Activated CD8-positive, alpha-beta T cell treated with anti-CD3 and anti-CD28 coated beads, Interleukin-2, amount 10 ng/mL, durations not matched to agents 7 days and 5 days (primary cell): ENCODE measurements around the gene KRT7. TPM values are rescaled to one million over a fixed set of nuclear protein-coding genes. Genes with fewer than 3 reads are reported as not detected.

Source experiments
- ATAC-seq: fragments of 150-1000 bp; cut with Tn5 transposase; one replicate; pipeline ENCODE4 v1.10.0; 2021; ENCODE audit warnings: moderate library complexity
- CTCF ChIA-PET: fragments of 350-600 bp; sonication (Branson Sonifier 250); formaldehyde crosslinking; loops from one replicate; lab custom pipeline; 2021; ENCODE audit warnings: antibody characterized with exemption; lab: Charles Lee
- POLR2A ChIA-PET: fragments of 350-600 bp; sonication (Branson Sonifier 250); formaldehyde crosslinking; loops from one replicate; lab custom pipeline; 2021; ENCODE audit warnings: antibody characterized with exemption; lab: Charles Lee
- DNase-seq: peaks from one replicate; pipeline ENCODE4 v3.0.0-alpha.2; 2020
- H3K27ac Mint-ChIP-seq: one replicate; pipeline ENCODE4 v1.8.0; 2021; ENCODE audit warnings: mild to moderate bottlenecking, mixed read lengths
- H3K27me3 Mint-ChIP-seq: one replicate; pipeline ENCODE4 v1.8.0; 2021; ENCODE audit warnings: low read depth, mixed read lengths
- H3K36me3 Mint-ChIP-seq: one replicate; pipeline ENCODE4 v1.8.0; 2021; ENCODE audit warnings: low read depth, mixed read lengths
- H3K4me1 Mint-ChIP-seq: one replicate; pipeline ENCODE4 v1.8.0; 2021; ENCODE audit warnings: low read depth, mixed read lengths
- H3K4me3 Mint-ChIP-seq: one replicate; pipeline ENCODE4 v1.8.0; 2021; ENCODE audit warnings: mild to moderate bottlenecking, mixed read lengths
- H3K9me3 Mint-ChIP-seq: one replicate; pipeline ENCODE4 v1.8.0; 2022; ENCODE audit warnings: mixed read lengths; ENCODE audit not compliant: insufficient read depth
- total RNA-seq, 2 experiments: library from RNA; stranded (reverse); gene quantifications; one replicate each; pipeline ENCODE4 v1.2.3, GENCODE V29; 2021

The KRT7 gene
- total RNA-seq, 2 experiments from 2014 or later: 14.4 to 14.7 TPM

DNA sequence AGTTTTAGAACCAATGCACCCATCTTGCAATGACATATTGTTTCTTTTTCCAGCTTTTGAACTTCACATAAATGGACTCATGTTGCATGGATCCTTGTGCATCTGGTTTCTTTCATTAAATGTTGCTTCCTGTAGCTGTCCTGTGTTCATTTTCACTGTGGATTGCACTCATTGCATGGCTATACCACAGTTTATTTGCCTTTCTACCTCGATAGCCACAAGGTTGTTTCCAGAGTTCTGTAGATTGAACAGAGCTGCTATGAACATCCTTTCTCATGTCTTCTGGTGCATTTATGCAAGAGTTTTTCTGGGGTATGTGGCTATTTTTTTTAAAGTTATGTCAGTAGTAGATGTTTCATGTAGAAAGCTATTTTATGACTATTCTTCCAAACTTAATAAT, 61.8 kb downstream of the KRT7 start:
- no peak for ATAC-seq
- Mint-ChIP-seq H3K27me3 (peaks cover 58% of the 10 kb centered on the region), H3K27ac (no peak overlapping the region), H3K4me3 (no peak overlapping the region), H3K9me3 (no peaks in the 10 kb centered on the region), H3K36me3 (no peaks in the 10 kb centered on the region), H3K4me1 (peaks cover 20% of the 10 kb centered on the region)
- CTCF ChIA-PET: interaction anchor here (1.0 to 4.5 kb wide), 12 partner anchors 9 to 270 kb away, joined by 3 to 35 read pairs (median 4); no protein-coding TSS in a partner anchor
- POLR2A ChIA-PET: no interaction called here
- no peak for DNase-seq

DNA sequence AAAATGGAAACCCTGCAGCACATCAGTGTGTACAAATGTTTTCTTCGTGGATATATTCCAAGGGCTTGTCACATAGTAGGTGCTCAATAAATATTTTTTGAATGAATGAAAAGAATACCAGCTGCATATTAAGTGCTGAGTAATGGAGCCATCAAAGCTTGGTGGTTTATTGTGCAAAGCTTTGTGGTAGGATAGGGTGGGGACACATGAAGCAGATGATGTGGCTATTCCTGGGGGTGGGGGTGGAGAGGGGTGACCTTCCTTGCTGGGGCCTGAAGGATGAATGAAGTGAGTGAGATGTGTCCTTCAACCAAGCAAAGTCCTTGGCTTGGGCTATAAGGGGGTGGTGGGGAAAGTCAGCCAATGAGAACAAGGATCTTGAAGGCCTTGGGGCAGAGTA, 62.6 kb downstream of the KRT7 start:
- POLR2A ChIA-PET: no interaction called here
- ATAC-seq: no peak
- no peak overlapping the region for H3K4me3 Mint-ChIP-seq

DNA sequence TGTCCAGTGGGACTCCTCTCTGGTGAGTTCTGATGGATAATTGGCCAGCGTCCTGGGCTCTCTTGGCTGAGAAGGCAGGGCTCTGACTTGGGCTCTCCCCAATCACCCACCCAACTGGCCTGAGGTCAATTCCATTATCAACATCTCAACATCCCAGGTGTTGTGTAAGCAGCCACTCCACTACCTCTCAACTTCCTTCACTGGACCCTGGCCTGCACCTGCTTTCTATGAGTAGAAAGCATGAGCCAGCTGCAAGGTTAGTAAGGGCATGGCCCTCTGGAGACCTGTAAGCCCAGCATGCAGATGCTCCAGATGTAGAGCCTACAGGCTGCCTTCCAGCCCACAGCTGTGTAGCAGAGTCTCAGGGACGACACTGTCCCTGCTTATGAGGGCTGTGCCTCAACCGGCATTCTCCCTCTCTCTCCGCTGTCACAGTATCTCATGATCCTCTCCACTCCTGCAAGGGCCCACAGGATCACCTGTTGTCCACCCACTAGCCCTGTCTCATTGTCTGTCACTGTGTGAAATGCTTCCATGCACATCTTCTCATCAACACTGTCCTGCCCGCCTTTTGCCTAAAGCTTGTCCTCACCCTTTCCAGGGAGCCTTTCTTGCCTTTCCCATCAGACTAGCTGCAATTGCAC, 63.7 kb downstream of the KRT7 start:
- POLR2A ChIA-PET: no interaction called here

More for the DNA sequence above, 62.6 kb downstream of the KRT7 start:
- DNase-seq: no peak
- H3K4me1 Mint-ChIP-seq: peaks cover 20% of the 10 kb centered on the region
- no peak overlapping the region for H3K27ac Mint-ChIP-seq
- no peaks in the 10 kb centered on the region for H3K9me3 Mint-ChIP-seq
- H3K27me3 Mint-ChIP-seq: peaks cover 64% of the 10 kb centered on the region
- no peaks in the 10 kb centered on the region for H3K36me3 Mint-ChIP-seq
- CTCF ChIA-PET: interaction anchor here (1.0 to 4.5 kb wide), 9 partner anchors 10 to 270 kb away, joined by 3 to 35 read pairs (median 4); no protein-coding TSS in a partner anchor

More for the DNA sequence above, 63.7 kb downstream of the KRT7 start:
- H3K27me3 Mint-ChIP-seq: peaks cover 64% of the 10 kb centered on the region
- peaks cover 20% of the 10 kb centered on the region for H3K4me1 Mint-ChIP-seq
- H3K36me3 Mint-ChIP-seq: no peaks in the 10 kb centered on the region
- no peaks in the 10 kb centered on the region for H3K9me3 Mint-ChIP-seq
- no peak overlapping the region for H3K27ac Mint-ChIP-seq
- DNase-seq: no peak
- no peak for ATAC-seq
- CTCF ChIA-PET: interaction anchor here (1.5 to 1.7 kb wide), 2 partner anchors 9 to 18 kb away, joined by 3 to 9 read pairs; no protein-coding TSS in a partner anchor
- no peak overlapping the region for H3K4me3 Mint-ChIP-seq

Other genes starting within 250 kb of the KRT7 start
- gene TAMALIN, start 226.3 kb upstream of the KRT7 start, total RNA-seq: 10 to 100 TPM; 11.0 to 12.5 TPM
- gene NR4A1, start 181.8 kb upstream of the KRT7 start, total RNA-seq: 1 to 10 TPM; 4.3 to 5.6 TPM
- 10 to 100 TPM; 28.8 to 31.1 TPM for gene ATG101, start 163.3 kb upstream of the KRT7 start, total RNA-seq
- gene SMIM41, start 153.5 kb upstream of the KRT7 start, total RNA-seq: not detected
- not detected for gene KRT80, start 41.2 kb upstream of the KRT7 start, total RNA-seq
- 1 to 10 TPM; 1.1 TPM for gene KRT86, start 41.4 kb downstream of the KRT7 start, total RNA-seq
- under 1 TPM; 0.29 to 0.42 TPM for gene KRT81, start 58.3 kb downstream of the KRT7 start, total RNA-seq
- gene KRT83, start 88.2 kb downstream of the KRT7 start, total RNA-seq: not detected
- not detected for gene KRT85, start 134.2 kb downstream of the KRT7 start, total RNA-seq
- not detected for gene KRT84, start 152.4 kb downstream of the KRT7 start, total RNA-seq
- not detected for gene KRT82, start 173.1 kb downstream of the KRT7 start, total RNA-seq
- gene KRT75, start 201.1 kb downstream of the KRT7 start, total RNA-seq: not detected
- not detected for gene KRT6B, start 218.9 kb downstream of the KRT7 start, total RNA-seq
- gene KRT6C, start 240.6 kb downstream of the KRT7 start, total RNA-seq: not detected